ENCODE measurements around the gene KAT8. TPM values are rescaled to one million over a fixed set of nuclear protein-coding genes. Genes with fewer than 3 reads are reported as not detected.

Gene KAT8
- total and polyA plus RNA-seq, 9 of the 15 experiments (the other 6 are each of a cell fraction or from before 2014, with no cell fraction given): 10.0 to 98.5 (median 76.4) TPM

- TF ChIP-seq PRDM10 (IDR thresholded peaks at IDR 0.05; ENCODE audit: partially characterized antibody) (peak; percentile 16), RCOR1 (IDR thresholded peaks at IDR 0.05; ENCODE audit: borderline replicate concordance in 1 of 2, low read depth in 2 of 2, low read length in 2 of 2) (peak in 1 of 2 experiments; percentile 46; a peak in 1 of 4 replicates), NR2F6 (CRISPR knock-in tag; IDR thresholded peaks at IDR 0.05) (no peak), ARID1B (IDR thresholded peaks at IDR 0.05) (no peak), PURB (CRISPR knock-in tag; IDR thresholded peaks at IDR 0.05; ENCODE audit: low read depth) (no peak), SRF (CRISPR knock-in tag; IDR thresholded peaks at IDR 0.05) (peak in 1 of 2 experiments; percentile 65; a peak in 1 of 4 replicates), SRSF1 (IDR thresholded peaks at IDR 0.05; ENCODE audit: low read depth, low read length) (no peak), POLR2H (tag; IDR thresholded peaks at IDR 0.05; ENCODE audit: low read depth) (no peak), SMAD4 (CRISPR knock-in tag; conservative IDR thresholded peaks at IDR 0.05) (no peak), HMGXB4 (CRISPR knock-in tag; IDR thresholded peaks at IDR 0.05) (no peak), ZNF232 (CRISPR knock-in tag; IDR thresholded peaks at IDR 0.05) (no peak)
- TF ChIP-seq, protein P1, sequence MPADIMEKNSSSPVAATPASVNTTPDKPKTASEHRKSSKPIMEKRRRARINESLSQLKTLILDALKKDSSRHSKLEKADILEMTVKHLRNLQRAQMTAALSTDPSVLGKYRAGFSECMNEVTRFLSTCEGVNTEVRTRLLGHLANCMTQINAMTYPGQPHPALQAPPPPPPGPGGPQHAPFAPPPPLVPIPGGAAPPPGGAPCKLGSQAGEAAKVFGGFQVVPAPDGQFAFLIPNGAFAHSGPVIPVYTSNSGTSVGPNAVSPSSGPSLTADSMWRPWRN (IDR thresholded peaks at IDR 0.05; ENCODE audit: low read depth): no peak
- TF ChIP-seq, protein P2, sequence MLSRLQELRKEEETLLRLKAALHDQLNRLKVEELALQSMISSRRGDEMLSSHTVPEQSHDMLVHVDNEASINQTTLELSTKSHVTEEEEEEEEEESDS (CRISPR knock-in tag; IDR thresholded peaks at IDR 0.05): no peak
- TF ChIP-seq, protein P3, sequence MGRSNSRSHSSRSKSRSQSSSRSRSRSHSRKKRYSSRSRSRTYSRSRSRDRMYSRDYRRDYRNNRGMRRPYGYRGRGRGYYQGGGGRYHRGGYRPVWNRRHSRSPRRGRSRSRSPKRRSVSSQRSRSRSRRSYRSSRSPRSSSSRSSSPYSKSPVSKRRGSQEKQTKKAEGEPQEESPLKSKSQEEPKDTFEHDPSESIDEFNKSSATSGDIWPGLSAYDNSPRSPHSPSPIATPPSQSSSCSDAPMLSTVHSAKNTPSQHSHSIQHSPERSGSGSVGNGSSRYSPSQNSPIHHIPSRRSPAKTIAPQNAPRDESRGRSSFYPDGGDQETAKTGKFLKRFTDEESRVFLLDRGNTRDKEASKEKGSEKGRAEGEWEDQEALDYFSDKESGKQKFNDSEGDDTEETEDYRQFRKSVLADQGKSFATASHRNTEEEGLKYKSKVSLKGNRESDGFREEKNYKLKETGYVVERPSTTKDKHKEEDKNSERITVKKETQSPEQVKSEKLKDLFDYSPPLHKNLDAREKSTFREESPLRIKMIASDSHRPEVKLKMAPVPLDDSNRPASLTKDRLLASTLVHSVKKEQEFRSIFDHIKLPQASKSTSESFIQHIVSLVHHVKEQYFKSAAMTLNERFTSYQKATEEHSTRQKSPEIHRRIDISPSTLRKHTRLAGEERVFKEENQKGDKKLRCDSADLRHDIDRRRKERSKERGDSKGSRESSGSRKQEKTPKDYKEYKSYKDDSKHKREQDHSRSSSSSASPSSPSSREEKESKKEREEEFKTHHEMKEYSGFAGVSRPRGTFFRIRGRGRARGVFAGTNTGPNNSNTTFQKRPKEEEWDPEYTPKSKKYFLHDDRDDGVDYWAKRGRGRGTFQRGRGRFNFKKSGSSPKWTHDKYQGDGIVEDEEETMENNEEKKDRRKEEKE (IDR thresholded peaks at IDR 0.05; ENCODE audit: borderline replicate concordance in 1 of 2, control insufficient read depth in 1 of 2, low read depth in 2 of 2, low read length in 1 of 2): no peak
- TF ChIP-seq, protein P4, sequence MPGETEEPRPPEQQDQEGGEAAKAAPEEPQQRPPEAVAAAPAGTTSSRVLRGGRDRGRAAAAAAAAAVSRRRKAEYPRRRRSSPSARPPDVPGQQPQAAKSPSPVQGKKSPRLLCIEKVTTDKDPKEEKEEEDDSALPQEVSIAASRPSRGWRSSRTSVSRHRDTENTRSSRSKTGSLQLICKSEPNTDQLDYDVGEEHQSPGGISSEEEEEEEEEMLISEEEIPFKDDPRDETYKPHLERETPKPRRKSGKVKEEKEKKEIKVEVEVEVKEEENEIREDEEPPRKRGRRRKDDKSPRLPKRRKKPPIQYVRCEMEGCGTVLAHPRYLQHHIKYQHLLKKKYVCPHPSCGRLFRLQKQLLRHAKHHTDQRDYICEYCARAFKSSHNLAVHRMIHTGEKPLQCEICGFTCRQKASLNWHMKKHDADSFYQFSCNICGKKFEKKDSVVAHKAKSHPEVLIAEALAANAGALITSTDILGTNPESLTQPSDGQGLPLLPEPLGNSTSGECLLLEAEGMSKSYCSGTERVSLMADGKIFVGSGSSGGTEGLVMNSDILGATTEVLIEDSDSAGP (CRISPR knock-in tag; IDR thresholded peaks at IDR 0.05): no peak
Observed at GRCh38 chr16:31094424-31095120, 22.9 kb upstream of the KAT8 start, which contains the start of gene VKORC1 (continued).
